ENCODE data around the gene RBM24.

Gene RBM24

GRCh38 chr6:17281100-17281496 lies at the start of gene RBM24:
Gene RBM24 (plus strand): TSS chr6:17281361. CDS start chr6:17281582, 221 bp downstream.
- Histone ChIP-seq H2AFZ (ENCODE audit: low read depth, low read length) (no peak within 1 kb of the TSS), H3K9ac (ENCODE audit: low read length) (no peak within 1 kb of the TSS), H3K27me3 (ENCODE audit: low read depth, low read length) (no peaks in the 10 kb centered on the region), H3K4me2 (ENCODE audit: low read length) (no peak within 1 kb of the TSS), H3K4me1 (ENCODE audit: low read length) (no peaks in the 10 kb centered on the region), H3K27ac (ENCODE audit: low read length) (no peak within 1 kb of the TSS), H3K4me3 (ENCODE audit: low read length) (no peak within 1 kb of the TSS), H4K20me1 (ENCODE audit: insufficient read depth, low read length) (no peaks in the 10 kb centered on the region), H3K79me2 (ENCODE audit: low read length) (no peaks in the 10 kb centered on the region), H3K36me3 (replicated peaks; ENCODE audit: low read depth, low read length) (no peaks in the 10 kb centered on the region), H3K9me3 (ENCODE audit: insufficient read depth, low read length) (no peaks in the 10 kb centered on the region)
- TF ChIP-seq, protein P1, sequence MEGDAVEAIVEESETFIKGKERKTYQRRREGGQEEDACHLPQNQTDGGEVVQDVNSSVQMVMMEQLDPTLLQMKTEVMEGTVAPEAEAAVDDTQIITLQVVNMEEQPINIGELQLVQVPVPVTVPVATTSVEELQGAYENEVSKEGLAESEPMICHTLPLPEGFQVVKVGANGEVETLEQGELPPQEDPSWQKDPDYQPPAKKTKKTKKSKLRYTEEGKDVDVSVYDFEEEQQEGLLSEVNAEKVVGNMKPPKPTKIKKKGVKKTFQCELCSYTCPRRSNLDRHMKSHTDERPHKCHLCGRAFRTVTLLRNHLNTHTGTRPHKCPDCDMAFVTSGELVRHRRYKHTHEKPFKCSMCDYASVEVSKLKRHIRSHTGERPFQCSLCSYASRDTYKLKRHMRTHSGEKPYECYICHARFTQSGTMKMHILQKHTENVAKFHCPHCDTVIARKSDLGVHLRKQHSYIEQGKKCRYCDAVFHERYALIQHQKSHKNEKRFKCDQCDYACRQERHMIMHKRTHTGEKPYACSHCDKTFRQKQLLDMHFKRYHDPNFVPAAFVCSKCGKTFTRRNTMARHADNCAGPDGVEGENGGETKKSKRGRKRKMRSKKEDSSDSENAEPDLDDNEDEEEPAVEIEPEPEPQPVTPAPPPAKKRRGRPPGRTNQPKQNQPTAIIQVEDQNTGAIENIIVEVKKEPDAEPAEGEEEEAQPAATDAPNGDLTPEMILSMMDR (IDR thresholded peaks at IDR 0.05; ENCODE audit: low read depth, low read length), result no peak
- no peak for TF ChIP-seq EZH2phosphoT487 (IDR thresholded peaks at IDR 0.05; ENCODE audit: low read depth)

DNA sequence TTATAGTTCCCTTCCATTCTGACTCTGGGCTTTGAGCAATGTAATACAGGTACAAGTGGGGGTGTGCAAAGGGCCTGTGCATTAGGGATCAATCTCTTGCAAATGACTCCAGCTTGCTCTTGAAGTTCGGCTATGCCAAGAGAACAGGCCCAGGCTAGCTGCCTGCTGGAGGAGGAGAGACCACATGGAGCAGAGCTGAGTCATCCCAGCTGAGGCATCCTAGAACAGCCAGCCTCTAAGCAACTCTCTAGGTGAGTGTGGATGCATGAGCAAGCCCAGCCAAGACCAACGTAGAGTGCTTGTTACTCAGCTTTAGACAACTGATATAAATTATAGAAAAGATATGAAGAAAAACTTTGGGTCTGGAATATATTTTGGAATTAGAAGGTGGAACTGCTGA lies 47.6 kb upstream of the RBM24 start:
- H3K27ac ChIP-seq (ENCODE audit: low read length), result no peak overlapping the region
- no peak overlapping the region for H3K4me3 ChIP-seq (ENCODE audit: low read length)
- H2AFZ ChIP-seq (ENCODE audit: low read depth, low read length), result no peak overlapping the region
- no peak overlapping the region for H3K9ac ChIP-seq (ENCODE audit: low read length)
- no peak overlapping the region for H3K4me2 ChIP-seq (ENCODE audit: low read length)
- H3K36me3 ChIP-seq (replicated peaks; ENCODE audit: low read depth, low read length), result no peaks in the 10 kb centered on the region
- no peaks in the 10 kb centered on the region for H3K9me3 ChIP-seq (ENCODE audit: insufficient read depth, low read length)
- H3K27me3 ChIP-seq (ENCODE audit: low read depth, low read length), result no peaks in the 10 kb centered on the region
- TF ChIP-seq, protein P1 (IDR thresholded peaks at IDR 0.05; ENCODE audit: low read depth, low read length), result no peak
- TF ChIP-seq EZH2phosphoT487 (IDR thresholded peaks at IDR 0.05; ENCODE audit: low read depth), result no peak
- H3K4me1 ChIP-seq (ENCODE audit: low read length), result no peaks in the 10 kb centered on the region
- no peaks in the 10 kb centered on the region for H3K79me2 ChIP-seq (ENCODE audit: low read length)
- H4K20me1 ChIP-seq (ENCODE audit: insufficient read depth, low read length), result no peaks in the 10 kb centered on the region

- no peaks in the 10 kb centered on the region for H3K9me3 ChIP-seq (ENCODE audit: insufficient read depth, low read length)
- H4K20me1 ChIP-seq (ENCODE audit: insufficient read depth, low read length), result no peaks in the 10 kb centered on the region
- H3K4me2 ChIP-seq (ENCODE audit: low read length), result no peak overlapping the region
- no peaks in the 10 kb centered on the region for H3K27me3 ChIP-seq (ENCODE audit: low read depth, low read length)
- H3K4me1 ChIP-seq (ENCODE audit: low read length), result no peaks in the 10 kb centered on the region
- no peak overlapping the region for H3K27ac ChIP-seq (ENCODE audit: low read length)
- TF ChIP-seq, protein P1 (IDR thresholded peaks at IDR 0.05; ENCODE audit: low read depth, low read length), result no peak
- TF ChIP-seq EZH2phosphoT487 (IDR thresholded peaks at IDR 0.05; ENCODE audit: low read depth), result no peak
- no peaks in the 10 kb centered on the region for H3K79me2 ChIP-seq (ENCODE audit: low read length)
- no peaks in the 10 kb centered on the region for H3K36me3 ChIP-seq (replicated peaks; ENCODE audit: low read depth, low read length)
- H2AFZ ChIP-seq (ENCODE audit: low read depth, low read length), result no peak overlapping the region
- H3K9ac ChIP-seq (ENCODE audit: low read length), result no peak overlapping the region
- H3K4me3 ChIP-seq (ENCODE audit: low read length), result no peak overlapping the region
Observed at GRCh38 chr6:17237246-17237645, 43.9 kb upstream of the RBM24 start.

GRCh38 chr6:17239260-17239659 lies 41.9 kb upstream of the RBM24 start:
- Histone ChIP-seq H3K9ac (ENCODE audit: low read length) (no peak overlapping the region), H2AFZ (ENCODE audit: low read depth, low read length) (no peak overlapping the region), H3K79me2 (ENCODE audit: low read length) (no peaks in the 10 kb centered on the region), H3K4me2 (ENCODE audit: low read length) (no peak overlapping the region), H4K20me1 (ENCODE audit: insufficient read depth, low read length) (no peaks in the 10 kb centered on the region), H3K4me1 (ENCODE audit: low read length) (no peaks in the 10 kb centered on the region), H3K9me3 (ENCODE audit: insufficient read depth, low read length) (no peaks in the 10 kb centered on the region), H3K27ac (ENCODE audit: low read length) (no peak overlapping the region), H3K4me3 (ENCODE audit: low read length) (no peak overlapping the region), H3K27me3 (ENCODE audit: low read depth, low read length) (no peaks in the 10 kb centered on the region), H3K36me3 (replicated peaks; ENCODE audit: low read depth, low read length) (no peaks in the 10 kb centered on the region)
- TF ChIP-seq, protein P1 (IDR thresholded peaks at IDR 0.05; ENCODE audit: low read depth, low read length), result no peak
- TF ChIP-seq EZH2phosphoT487 (IDR thresholded peaks at IDR 0.05; ENCODE audit: low read depth), result no peak
